ENCODE data around the gene ECEL1.

DNA sequence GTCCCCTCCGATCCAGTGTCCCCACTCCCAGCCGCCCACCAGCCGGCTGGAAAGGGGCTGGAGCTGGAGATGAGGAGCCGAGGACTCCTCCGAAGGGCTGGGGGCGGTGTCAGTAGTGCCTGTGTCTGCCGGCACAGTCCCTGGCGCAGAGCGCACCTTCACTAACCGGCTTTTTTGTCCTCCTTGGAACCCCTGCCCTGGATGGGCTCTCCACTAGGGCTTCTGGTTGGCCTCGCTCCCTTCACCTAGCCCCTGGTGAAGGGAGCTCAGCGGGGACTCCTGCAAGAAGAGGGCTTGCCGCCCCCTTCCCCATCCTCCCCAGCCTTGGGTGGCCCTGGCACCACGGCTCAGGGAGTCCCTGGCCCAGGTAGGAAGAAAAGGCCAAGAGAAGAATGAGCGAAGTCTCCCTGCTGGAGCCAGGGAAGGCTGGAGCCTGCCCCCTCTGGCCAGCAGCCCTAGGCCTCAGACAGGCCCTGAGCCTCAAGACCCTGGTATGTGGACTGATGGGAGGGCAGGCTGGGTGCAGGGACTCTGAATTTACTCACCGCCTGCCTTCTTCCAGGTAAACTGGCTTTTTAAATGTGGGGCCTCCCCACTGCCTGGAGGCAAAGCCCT is 570 bp upstream of the ECEL1 start:
- no peak for TF ChIP-seq ARNT (IDR thresholded peaks at IDR 0.05)
- TF ChIP-seq SP1 (IDR thresholded peaks at IDR 0.05) = no peak
- no peak for TF ChIP-seq FOXA1 (IDR thresholded peaks at IDR 0.05)
- TF ChIP-seq LEF1 (IDR thresholded peaks at IDR 0.05; ENCODE audit: borderline replicate concordance) = no peak
